Gastroesophageal sphincter (tissue), 3 donors: ENCODE data around the gene RIC8B.

Experiments used
- EP300 ChIP-seq: sonication (generic); formaldehyde crosslinking; IDR thresholded peaks from one replicate; pipeline ENCODE4 v1.6.1; 2017; ENCODE audit warnings: antibody characterized with exemption, mild to moderate bottlenecking
- POLR2A ChIP-seq, 2 donors: fragments of 450-650 bp; IDR thresholded peaks; one replicate each; pipeline ENCODE4 v1.6.1; 2017; ENCODE audit warnings: antibody characterized with exemption in 2 of 2, mild to moderate bottlenecking in 2 of 2, moderate library complexity in 1 of 2
- TF ChIP-seq, protein P1 (sequence below), 4 experiments: fragments of 200-600 bp in 2 of 4; fragments of 450-650 bp in 2 of 4; sonication (generic) in 1 of 4; IDR thresholded peaks; one replicate each; pipeline ENCODE4 v1.5.1; 2017 to 2019; ENCODE audit warnings: antibody characterized with exemption in 4 of 4, mild to moderate bottlenecking in 2 of 4, moderate library complexity in 2 of 4

DNA sequence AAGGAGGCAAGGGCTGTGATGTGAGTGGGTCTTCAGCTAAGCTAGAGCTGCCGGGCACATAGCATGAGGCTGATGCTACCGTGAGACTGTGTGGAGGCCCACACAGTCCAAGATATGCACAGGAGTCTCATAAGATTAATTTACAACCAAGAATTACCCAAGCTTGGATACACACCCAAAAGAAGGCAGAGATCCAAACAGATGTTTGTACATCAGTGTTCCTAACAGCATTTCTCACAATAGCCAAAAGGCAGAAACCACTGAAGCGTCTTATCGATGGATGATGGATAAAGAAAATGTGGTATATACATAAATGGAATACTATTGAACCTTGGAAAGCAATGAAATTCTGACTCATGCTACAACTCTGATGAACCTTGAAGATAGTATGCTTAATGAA, 40.8 kb upstream of the RIC8B start:
- TF ChIP-seq, protein P1, sequence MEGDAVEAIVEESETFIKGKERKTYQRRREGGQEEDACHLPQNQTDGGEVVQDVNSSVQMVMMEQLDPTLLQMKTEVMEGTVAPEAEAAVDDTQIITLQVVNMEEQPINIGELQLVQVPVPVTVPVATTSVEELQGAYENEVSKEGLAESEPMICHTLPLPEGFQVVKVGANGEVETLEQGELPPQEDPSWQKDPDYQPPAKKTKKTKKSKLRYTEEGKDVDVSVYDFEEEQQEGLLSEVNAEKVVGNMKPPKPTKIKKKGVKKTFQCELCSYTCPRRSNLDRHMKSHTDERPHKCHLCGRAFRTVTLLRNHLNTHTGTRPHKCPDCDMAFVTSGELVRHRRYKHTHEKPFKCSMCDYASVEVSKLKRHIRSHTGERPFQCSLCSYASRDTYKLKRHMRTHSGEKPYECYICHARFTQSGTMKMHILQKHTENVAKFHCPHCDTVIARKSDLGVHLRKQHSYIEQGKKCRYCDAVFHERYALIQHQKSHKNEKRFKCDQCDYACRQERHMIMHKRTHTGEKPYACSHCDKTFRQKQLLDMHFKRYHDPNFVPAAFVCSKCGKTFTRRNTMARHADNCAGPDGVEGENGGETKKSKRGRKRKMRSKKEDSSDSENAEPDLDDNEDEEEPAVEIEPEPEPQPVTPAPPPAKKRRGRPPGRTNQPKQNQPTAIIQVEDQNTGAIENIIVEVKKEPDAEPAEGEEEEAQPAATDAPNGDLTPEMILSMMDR (IDR thresholded peaks at IDR 0.05): no peak
- TF ChIP-seq EP300: no peak
- TF ChIP-seq POLR2A (IDR thresholded peaks at IDR 0.05): no peak
